HG03095 (cell line): ENCODE measurements around the gene DHRS1.

Experiments used
- ATAC-seq: cut with Tn5 transposase; IDR thresholded peaks from one replicate; pipeline ENCODE4 v1.9.1; 2021; ENCODE audit warnings: moderate library complexity; ENCODE audit not compliant: unreplicated experiment

DHRS1 gene

DNA sequence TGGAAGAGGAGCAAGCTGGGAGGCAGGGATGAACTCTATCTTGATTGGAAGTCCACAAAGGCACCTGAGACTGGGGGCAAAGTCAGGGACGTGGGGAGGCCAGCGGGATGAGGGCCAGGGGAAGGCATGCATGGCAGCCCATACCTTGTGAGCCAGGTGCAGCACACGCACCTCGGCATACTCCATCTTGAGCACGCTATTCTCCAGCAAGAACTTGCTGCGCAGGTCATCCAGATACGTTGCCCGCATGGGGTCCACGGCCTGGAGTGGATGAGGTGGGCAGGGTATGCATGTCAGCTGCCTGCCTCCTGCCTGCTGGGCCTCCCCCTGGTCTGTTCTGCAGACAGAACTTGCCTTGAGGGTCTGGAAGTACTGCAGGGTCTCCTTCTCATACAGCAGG is 32.1 kb downstream of the DHRS1 start:
- ATAC-seq = no peak

DNA sequence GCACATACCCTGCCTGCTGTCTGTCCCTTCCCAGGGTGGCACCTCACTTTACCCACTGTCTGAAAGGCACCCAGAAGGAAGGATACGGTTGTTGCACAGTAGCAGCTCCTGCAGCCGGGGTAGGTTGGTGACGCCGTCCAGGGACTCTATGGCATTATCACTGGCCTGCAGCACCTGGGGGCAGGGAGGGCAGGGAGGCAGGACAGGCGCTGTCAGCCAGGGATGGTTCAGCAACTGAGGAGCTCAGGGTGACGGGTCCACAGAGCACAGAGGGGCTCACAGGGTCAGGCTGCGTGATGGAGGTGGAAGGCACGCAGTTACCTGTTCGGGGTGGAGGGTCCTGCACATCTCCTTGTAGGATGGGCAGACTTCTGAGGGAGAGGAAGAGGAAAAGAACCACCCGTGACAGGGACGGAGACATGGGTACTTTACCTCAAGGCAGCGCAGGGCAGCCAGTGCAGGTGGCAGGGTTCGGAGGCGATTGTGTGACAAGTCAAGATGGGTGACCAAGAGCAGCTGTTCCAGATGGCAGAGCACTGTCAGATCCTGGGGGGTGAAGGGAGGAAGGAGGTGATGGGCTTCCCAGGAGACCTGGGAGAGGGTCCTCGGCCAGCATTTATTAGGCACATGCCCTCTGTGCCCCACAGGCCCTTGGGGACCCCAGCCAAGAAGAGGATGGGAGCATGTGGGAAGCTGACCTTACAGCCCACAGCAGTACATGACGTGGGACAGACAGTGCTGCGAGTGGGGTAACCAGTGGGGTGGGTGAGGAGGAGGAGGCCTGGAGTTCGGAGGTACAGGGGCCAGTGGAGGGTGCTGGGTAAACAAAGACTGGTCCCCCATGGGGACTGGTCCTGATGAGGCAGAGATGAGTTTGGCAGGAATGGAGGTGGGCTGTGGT is 33.0 kb downstream of the DHRS1 start:
- ATAC-seq = no peak

DNA sequence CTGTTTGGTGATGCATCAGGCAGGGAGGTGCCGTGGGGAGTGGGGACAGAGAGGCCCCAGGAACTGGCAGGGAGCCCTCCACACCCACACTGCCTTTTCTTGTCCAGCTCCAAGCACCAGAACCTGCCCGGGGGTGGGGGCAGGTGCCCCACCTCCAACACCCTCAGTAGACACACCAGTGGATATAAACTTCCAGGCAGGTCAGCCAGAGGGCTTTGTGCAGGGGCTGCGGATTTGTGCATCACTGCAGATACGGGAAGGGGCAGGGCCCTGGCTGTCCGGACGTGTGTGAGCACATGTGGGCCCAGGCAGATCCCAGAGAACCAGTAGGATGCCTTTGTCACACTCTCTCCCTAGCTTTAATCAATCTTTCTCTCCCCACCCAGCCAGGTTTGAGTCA is 35.3 kb downstream of the DHRS1 start:
- ATAC-seq = no peak

DNA sequence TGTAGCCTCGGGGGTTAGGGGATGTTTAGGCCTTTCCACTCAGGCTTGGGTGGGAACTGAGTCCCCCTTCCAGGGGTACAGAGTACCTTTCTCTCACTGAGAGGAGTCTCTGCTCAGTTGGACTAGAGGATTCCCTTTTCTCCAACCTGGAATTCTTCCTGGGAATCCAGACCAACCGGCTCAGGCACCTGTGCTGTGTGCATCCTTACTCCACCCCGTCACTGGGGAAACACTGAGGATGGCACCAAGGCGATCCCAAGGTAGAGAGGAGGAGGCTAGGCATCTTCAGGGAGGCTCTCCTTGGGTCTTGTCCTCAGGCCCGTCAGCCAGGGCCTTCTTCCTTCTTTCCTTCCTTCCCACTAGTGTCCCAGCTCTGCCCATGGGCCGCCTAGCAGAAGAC is 35.7 kb downstream of the DHRS1 start:
- no peak for ATAC-seq

DNA sequence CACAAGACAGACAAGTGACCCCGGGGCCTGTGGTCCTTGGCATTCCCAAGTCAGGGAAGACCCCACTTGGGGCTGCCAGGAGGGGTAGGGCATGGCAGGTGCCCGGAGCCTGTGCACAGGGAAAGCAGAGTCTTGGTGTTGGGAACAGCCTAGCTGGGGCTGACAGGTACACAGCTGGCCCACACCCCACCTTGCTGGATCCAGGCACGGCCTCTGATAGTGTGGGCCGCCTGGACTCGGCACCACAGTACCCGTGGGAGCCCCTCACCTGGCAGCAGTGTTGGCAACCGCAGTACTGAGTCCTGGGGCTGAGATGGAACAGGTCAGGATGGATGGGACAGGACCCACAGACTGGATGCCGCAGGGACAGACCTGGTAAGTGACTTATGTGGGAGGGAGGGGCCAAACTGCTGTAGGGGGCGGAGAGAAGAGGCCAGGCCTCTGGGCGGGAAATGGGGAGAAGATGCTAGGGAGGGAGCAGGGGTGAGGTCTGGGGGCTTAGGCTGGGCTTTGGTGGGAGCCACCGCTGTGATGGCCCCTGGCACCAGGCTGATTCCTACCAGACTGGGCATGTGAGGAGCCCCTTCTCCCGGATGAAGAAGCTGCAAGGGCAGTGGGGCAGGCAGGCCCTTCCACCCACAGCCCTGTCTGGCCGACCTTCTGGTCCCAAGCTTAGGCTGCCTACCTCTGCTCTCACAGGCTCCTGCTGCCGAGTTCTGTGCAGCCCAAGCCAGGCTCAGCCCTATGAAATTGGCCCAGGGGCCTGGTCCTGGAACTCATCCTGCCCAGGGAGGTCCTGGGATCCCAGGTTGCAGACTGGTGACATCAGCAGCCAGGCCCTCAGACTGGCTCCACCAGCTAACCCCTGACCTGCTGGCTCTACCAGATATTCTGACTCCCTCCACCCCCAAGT is 36.5 kb downstream of the DHRS1 start, which contains the start of gene TGM1:
Gene TGM1 (minus strand): TSS at position 357 of the 913 bp plus-strand sequence. CDS start 825 bp downstream, outside the sequence.
- no peak for ATAC-seq

DNA sequence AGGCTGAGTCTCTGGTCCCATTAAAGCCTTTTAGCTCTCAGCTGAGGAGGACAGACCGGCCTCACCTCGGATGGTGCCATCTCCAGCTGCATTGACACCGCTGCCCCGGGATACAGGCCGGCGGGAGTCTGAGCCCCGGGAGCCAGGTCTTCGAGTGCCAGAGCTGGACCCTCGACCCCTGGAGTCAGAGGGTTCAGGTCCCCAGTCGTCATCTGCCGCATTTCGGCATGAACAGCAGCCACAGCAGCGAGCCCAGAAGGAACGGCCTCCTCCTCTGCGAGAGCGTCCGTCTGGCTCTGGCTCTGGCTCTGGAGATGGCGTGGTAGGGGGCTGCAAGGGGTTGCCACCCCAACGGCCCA is 37.6 kb downstream of the DHRS1 start:
- no peak for ATAC-seq

DNA sequence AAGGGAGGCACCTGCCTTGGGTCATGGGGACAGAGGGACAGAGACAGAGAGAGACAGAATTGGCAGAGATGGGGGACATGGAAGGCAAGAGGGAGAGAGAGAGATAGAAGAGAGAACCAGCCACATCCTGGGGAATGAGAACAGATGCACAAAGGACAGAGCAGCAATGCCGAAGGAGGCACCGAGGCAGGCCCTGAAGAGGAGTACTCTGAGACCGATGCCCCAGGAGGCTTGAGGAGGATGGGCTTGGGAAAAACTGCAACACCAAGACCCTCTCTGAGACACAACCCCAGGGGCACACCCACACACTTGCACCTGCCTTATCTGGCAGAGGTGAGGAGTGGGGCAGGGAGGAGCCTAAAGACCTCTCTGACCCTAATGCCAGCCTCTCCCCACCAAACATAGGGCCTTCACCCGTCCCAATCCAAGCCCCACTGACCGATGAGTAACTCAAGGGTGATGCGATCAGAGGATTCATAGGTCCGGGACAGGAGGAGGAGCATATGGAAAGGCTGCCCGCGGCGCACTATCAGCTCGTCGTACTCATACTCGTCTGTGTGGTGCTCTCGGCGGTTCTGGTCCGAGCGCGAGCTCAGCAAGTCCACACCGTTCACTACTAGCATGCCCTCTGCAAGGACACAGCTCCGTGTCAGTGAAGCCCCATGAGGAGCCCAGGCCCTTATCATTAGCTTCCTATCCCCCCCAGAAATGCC is 38.2 kb downstream of the DHRS1 start:
- ATAC-seq = no peak

DNA sequence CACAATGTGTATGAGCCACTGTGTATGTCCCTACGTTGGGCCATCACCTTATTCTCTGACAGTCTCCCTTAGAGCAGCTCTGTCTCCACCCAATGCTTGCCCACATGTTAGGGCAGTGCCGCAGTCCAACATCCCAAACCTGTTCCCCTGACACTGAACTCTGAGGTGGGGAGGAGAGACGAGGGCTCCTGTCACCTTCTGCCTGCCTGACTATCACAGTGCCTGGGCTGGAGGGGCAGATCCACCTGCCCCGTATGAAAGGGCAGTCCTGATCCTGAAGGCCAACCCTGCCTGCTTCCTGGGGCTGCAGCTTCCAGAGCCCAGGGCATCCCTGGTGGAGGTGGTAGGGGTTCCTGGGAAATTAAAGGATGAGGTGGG is 38.8 kb downstream of the DHRS1 start:
- ATAC-seq = no peak

DNA sequence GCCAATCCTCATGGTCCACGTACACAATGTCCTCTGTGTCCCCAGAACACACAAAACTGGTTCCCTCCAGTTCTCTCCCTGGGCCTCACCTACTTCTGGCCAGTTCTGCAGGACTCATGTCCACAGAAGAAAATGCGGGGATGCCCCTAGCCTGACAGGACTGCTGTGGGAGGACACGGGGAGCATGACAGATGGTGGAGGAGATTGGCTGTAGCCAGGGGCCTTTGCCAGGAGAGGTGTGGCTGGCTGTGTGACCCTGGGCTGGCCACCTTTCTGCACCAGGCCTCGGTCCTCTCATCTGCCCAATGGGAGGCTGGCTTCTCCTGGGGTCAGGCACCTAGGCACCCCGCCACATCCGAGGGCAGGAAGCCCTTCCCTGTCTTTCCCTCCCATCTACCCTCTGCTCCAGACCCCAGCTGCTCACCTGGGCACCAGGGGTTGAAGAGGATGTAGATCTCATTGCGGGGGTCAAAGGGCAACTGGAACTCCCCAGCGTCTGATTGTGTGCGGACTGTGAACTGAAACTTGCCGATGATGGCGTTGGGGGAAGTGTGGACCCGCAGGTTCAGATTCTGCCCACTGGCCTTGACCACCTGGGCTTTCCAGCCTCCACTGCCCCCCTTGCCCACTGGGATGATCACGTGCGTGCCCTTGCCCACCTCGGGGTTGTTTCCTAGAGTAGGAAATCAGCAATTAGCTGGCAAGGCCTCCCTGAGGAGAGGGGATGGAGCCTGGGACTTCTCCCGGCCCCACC is 39.4 kb downstream of the DHRS1 start:
- no peak for ATAC-seq

DNA sequence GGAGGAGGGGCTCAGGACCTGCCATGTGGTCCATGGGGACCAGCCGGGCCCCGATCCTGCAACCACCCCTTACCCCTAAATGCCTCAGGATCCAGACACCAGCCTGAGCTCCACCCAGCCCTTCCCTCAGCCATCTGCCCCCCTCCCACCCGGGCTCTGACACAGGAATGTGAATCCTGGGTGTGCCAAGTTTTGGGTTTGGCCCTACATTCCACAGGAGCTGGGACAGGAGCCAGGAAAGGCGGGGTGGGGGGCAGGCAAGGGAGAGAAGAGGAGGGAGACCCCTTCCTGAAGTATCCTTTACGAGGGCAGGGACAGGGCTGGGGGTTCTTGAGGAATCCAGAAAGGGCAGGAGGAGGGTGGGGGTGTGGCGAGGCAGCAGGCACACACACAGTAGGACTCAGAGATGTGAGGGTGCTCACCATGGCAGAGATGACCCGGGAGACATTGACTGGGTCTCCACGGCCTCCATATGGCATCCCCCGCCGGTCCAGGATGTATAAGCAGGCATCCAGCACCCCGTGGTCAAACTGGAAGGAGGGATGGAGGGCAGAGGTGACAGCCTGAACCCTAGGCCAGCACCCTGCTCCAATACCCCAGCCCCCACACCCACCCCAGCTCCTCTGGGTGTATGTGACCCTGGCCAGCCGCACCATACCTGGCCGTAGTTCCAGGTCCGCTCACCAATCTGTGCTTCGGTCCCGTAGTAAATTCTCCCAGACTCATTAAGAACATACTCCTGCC is 40.1 kb downstream of the DHRS1 start:
- no peak for ATAC-seq

DNA sequence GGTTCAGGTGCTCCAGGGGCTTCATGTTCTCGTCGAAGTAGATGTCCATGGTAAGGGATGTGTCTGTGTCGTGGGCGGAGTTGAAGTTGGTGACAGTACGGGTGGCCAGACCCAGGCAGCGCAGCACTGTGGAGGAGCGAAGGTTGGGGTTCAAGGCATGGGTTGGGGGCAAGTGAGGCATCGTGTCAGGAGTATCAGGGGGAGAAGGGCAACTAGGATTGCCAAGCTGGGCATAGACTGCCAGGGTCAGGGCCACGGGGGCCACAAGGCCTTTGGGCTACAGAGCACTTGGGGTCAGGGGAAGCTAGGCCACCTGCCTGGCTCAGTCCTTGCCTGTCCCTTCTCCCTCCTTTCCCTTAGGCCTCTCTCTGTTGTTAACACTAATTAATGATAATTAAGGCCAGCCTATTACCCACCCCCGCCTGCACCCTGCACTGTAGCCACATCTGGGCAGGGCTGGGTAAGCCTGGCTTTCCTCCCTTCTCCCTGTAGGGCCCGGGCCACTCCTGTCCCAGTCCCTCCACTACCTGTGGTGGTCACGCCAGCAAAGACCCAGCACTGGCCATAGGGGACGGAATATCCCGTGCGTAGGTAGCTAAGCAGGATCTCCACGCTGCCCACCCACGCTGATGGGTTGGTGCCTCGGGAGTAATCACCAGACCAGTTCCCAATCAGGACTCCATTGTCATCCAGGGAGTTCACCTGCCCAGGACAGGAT is 40.9 kb downstream of the DHRS1 start:
- ATAC-seq = no peak

DNA sequence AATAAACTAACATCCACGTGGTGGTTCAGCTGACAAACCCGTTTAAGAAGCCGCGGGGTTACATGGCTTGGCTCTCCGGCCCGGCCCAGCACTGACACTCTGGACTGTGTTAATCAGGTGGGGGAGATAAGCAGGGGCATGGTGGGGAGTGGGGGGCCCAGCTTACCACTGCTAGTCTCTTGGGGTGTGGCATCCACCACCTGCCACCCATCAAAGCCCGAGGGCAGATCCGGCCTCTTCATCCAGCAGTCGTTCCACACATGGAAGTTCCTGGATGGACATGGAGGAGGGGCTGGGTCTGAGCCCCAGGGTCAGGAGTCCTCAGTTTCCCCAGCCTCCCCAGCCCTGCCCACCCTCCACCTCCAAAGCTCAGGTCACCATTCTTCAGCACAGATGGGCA is 41.5 kb downstream of the DHRS1 start:
- no peak for ATAC-seq

DNA sequence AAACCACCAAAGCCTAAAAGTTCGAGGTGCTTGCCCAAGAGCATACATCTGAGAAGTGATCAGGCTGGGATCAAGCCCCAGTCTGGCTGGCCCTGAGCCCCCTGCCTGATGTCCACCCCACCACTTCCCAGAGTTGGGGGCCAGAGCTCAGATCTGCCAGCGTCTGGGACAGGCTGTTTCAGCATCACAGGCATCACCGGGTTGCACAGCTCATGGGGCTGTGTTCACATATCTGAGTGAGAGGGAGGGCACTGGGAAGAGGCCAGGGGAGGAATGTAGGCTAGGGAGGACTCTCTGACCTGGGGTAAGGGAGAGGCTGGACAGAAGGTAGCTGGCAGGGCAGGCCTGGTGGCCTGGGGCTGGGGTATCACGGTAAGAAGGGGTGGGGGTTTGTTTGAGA is 42.6 kb downstream of the DHRS1 start:
- ATAC-seq = no peak

DNA sequence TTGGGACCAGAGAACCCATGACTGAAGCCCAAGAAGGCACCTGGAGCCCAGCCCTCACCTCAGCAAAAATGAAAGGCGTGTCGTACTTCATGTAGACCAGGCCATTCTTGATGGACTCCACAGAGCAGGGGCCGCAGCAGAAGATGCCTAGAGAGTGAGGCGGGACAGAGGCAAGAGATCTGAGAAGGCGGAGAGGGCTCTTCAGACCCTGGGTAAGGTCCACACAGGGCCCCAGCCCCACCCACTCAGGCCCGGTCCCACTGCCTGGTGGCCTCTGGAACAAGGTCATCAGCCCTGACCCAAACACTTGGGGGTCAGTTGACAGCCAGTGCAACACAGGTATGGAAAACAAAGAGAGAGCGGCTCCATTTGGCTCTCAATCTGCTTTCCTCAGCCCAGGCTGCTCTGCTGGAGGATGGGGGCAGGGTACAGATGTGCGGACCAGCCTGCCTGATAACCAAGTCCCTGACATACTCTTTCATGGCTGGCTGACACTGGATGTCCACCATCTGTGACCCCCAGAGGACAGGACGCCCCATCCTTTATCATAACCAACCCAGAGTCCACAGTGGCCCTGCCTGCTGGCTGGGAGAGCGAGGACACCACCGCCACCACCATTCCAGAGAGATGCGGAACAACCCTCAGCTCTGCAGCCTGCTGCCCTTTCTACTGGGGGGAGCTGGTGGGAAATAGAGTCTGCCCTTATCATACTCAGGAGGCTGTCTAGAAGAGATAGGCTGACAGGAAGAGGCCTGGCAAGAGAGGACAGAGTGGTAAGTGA is 43.5 kb downstream of the DHRS1 start:
- ATAC-seq = no peak

DNA sequence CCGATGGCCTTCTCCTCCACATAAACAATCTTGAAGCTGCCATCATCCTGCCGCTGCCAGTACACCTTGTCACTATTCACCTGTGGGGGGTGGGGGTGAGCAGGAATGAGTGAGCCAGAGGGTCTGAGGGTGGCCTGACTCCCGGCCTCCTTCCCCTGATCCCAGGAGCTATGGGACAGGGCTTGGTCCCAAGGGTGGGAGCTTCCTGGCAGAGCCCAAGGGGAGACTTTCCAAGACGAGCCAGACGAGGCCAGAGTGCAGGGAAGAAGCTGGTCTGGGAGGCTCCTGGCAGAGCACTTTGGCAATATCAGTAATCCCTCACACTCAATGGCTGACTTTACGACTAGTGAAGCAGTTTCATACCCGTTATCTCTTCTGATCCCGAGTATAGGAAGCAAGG is 44.1 kb downstream of the DHRS1 start:
- ATAC-seq = no peak

DNA sequence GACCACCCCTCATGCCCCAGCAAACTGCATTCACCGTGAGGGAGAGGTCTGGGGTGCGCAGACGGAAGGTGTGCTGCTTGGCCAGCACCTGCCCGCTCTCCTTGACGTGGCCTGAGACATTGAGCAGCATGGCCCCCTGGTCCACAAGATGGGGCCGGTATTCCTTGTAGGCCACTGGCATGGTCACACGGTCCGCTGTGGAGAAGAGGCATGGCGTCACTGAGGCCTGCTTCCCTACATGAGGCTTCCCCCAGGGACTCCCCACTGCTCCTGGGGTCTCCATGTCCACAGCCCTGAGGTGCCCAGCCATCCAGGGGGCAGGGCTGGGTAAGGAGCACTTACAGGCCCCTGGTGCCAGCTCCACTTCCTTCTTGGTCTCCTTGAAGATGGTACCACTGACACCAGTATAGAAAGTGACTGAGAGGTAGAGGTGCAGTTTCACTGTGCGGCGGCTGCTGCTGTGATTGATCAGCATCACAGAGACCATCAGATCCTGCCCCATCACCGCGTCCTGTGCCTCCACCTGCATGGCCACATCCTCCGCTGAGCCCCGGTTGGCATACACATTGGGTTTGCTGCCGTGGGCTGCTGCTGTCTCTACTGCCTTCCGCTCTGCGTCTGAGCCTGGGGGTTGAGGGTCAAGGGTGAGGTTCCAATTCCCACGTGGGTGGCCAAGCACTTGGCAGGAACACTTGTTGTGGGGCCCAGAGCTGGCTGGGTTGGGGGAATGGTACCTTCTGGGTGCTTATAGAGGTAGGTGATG is 44.8 kb downstream of the DHRS1 start:
- ATAC-seq = no peak

DNA sequence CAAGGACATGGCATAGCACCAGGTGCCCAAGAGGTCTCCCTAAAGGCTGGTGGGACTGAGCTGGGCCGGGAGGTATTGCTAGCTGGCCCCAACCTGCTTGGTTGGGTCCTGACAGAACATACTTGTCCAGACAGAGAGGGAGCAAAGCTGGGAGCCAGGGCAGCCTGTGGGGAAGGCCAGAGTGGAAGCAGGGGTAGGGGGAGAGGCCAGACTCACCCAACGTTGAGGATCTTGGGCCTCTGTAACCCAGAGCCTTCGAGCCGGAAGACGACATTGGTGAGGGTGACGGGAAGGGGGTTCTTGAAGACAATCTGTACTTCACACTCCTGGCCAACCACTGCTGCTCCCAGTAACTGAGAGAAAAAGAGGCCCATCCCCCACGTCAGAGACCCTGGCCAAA is 45.6 kb downstream of the DHRS1 start:
- no peak for ATAC-seq
